Memory B cell (primary cell): Measurements from ENCODE around the gene PSMB11.
A peak's percentile ranks its signal among the peaks of the same experiment; 100 is the strongest.

Experiments used
- ATAC-seq: fragments of 150-1000 bp; cut with Tn5 transposase; 2 replicates; pipeline ENCODE4 v1.10.0; 2021; ENCODE audit warnings: low read depth, mild to moderate bottlenecking, moderate library complexity
- DNase-seq, 2 donors: peaks; one replicate each; pipeline ENCODE4 v3.0.0; 2022; ENCODE audit warnings: low spot score in 2 of 2
- H3K27ac Mint-ChIP-seq: one replicate; pipeline ENCODE4 v1.8.0; 2022; ENCODE audit warnings: mild to moderate bottlenecking, moderate library complexity, mixed read lengths
- H3K27me3 Mint-ChIP-seq: one replicate; pipeline ENCODE4 v1.8.0; 2022; ENCODE audit warnings: mixed read lengths
- H3K36me3 Mint-ChIP-seq: one replicate; pipeline ENCODE4 v1.8.0; 2022; ENCODE audit warnings: mild to moderate bottlenecking, mixed read lengths
- H3K4me1 Mint-ChIP-seq: one replicate; pipeline ENCODE4 v1.8.0; 2022; ENCODE audit warnings: mixed read lengths
- H3K4me3 Mint-ChIP-seq: one replicate; pipeline ENCODE4 v1.8.0; 2022; ENCODE audit warnings: mild to moderate bottlenecking, moderate library complexity, mixed read lengths
- H3K9me3 Mint-ChIP-seq: one replicate; pipeline ENCODE4 v1.8.0; 2022; ENCODE audit warnings: mixed read lengths

The PSMB11 gene

GRCh38 chr14:23023022-23023794, 18.8 kb upstream of the PSMB11 start:
- peaks cover 19% of the 10 kb centered on the region for H3K36me3 Mint-ChIP-seq
- H3K27me3 Mint-ChIP-seq, result no peaks in the 10 kb centered on the region
- H3K27ac Mint-ChIP-seq, result peak overlapping the region; percentile 20
- H3K9me3 Mint-ChIP-seq, result no peaks in the 10 kb centered on the region
- no peak for DNase-seq
- ATAC-seq, result no peak
- no peak overlapping the region for H3K4me3 Mint-ChIP-seq
- H3K4me1 Mint-ChIP-seq, result peaks cover 10% of the 10 kb centered on the region

GRCh38 chr14:23023795-23024152, 18.2 kb upstream of the PSMB11 start:
- peaks cover 21% of the 10 kb centered on the region for H3K36me3 Mint-ChIP-seq
- no peak overlapping the region for H3K27ac Mint-ChIP-seq
- DNase-seq (no peak), ATAC-seq (no peak)
- H3K9me3 Mint-ChIP-seq, result no peaks in the 10 kb centered on the region
- peaks cover 11% of the 10 kb centered on the region for H3K4me1 Mint-ChIP-seq
- H3K27me3 Mint-ChIP-seq, result no peaks in the 10 kb centered on the region
- no peak overlapping the region for H3K4me3 Mint-ChIP-seq

DNA sequence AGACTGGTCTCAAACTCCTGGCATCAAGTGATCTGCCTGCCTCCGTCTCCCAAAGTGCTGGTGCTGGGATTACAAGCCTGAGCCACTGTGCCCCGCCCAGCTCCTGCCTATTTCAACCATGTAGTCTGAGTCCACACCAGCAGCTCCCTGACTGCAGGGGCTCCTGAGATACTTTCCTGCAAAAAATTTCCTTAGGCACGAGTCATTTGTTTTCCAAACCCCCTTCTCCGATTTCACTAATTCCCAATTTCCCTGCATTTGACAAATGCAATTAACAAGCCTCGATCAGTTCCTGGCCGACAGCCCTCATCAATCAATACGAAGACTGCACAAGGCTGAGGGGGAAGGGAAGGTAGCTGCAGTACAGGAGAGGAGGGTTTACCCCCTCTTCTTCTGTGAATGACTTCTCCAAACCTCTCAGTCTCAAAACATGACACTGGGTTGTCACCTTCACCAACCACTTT, 17.4 kb upstream of the PSMB11 start:
- H3K4me1 Mint-ChIP-seq, result peaks cover 17% of the 10 kb centered on the region
- H3K36me3 Mint-ChIP-seq, result peaks cover 26% of the 10 kb centered on the region

DNA sequence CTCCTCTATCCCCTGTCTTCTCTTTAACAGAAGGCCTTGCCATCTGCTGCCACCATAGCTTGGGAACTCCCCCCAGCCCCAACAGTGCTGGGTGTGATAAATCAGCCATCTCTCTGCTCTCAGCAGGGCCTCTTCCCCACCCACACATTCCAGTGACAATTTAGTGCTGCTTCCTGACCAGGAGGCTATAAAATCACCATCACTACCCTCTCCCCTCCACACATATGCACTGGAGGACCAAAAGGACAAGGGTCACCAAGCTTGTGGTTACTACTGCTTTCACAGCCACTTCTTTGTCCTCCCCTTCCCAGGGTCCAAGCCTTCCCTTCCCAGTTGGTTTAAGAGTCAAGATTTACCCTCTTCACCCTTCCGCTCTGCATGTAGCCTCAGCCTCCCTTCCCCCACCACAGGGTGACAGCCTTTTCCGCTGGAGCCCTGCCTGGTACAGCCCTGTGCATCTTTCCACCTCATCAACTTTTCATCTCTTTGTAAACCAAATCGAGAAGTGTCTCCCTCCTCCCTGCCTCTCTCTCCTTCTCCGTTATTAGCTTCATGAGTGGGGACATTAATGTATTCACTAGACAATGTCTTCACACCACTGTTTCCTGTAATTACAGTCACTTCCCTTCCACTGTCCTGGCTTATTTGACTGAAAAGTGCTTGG, 16.7 kb upstream of the PSMB11 start:
- peaks cover 17% of the 10 kb centered on the region for H3K4me1 Mint-ChIP-seq
- ATAC-seq, result no peak

More for the DNA sequence above, 17.4 kb upstream of the PSMB11 start:
- ATAC-seq (no peak), DNase-seq (no peak)
- Mint-ChIP-seq H3K9me3 (no peaks in the 10 kb centered on the region), H3K4me3 (no peak overlapping the region), H3K27ac (no peak overlapping the region), H3K27me3 (no peaks in the 10 kb centered on the region)

GRCh38 chr14:23028799-23029198, 13.2 kb upstream of the PSMB11 start:
- ATAC-seq (no peak), DNase-seq (no peak)
- Mint-ChIP-seq H3K27me3 (no peaks in the 10 kb centered on the region), H3K9me3 (no peaks in the 10 kb centered on the region), H3K36me3 (peaks cover 34% of the 10 kb centered on the region), H3K27ac (no peak overlapping the region), H3K4me1 (peaks cover 25% of the 10 kb centered on the region), H3K4me3 (no peak overlapping the region)

More for the DNA sequence above, 16.7 kb upstream of the PSMB11 start:
- H3K4me3 Mint-ChIP-seq, result no peak overlapping the region
- H3K27ac Mint-ChIP-seq, result no peak overlapping the region
- DNase-seq, result no peak
- H3K36me3 Mint-ChIP-seq, result peaks cover 26% of the 10 kb centered on the region
- H3K27me3 Mint-ChIP-seq, result no peaks in the 10 kb centered on the region
- no peaks in the 10 kb centered on the region for H3K9me3 Mint-ChIP-seq

GRCh38 chr14:23030936-23031335, 11.1 kb upstream of the PSMB11 start:
- Mint-ChIP-seq H3K27me3 (no peaks in the 10 kb centered on the region), H3K9me3 (no peaks in the 10 kb centered on the region), H3K36me3 (peaks cover 22% of the 10 kb centered on the region), H3K4me3 (no peak overlapping the region), H3K27ac (no peak overlapping the region), H3K4me1 (peaks cover 21% of the 10 kb centered on the region)
- ATAC-seq (no peak), DNase-seq (no peak)

DNA sequence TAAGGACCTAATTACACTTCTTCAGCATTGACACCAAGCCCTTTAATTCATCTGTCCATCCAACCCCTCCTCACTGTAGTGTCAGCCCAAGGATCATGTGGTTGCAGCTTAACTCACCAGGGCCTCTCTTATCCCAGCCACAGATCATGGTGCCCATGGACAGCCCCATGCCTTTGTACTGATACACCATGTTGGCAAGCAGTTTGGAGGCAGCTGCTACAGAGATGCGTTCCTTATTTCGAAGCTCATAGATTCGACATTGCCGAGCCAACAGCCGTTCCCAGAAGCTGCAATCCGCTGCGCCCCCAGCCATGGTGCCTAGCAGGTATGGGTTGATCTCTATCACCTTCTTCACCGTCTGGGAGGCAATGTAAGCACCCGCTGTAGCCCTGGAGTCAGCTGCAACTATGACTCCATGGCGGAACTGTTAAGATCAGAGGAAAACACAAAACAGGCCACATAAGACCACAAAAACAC, 8.7 kb upstream of the PSMB11 start:
- ATAC-seq, result no peak
- peak overlapping the region; percentile 63 for H3K4me3 Mint-ChIP-seq
- H3K4me1 Mint-ChIP-seq, result peaks cover 19% of the 10 kb centered on the region
- no peaks in the 10 kb centered on the region for H3K9me3 Mint-ChIP-seq
- no peak overlapping the region for H3K27ac Mint-ChIP-seq
- no peaks in the 10 kb centered on the region for H3K27me3 Mint-ChIP-seq
- peaks cover 17% of the 10 kb centered on the region for H3K36me3 Mint-ChIP-seq
- DNase-seq, result no peak

DNA sequence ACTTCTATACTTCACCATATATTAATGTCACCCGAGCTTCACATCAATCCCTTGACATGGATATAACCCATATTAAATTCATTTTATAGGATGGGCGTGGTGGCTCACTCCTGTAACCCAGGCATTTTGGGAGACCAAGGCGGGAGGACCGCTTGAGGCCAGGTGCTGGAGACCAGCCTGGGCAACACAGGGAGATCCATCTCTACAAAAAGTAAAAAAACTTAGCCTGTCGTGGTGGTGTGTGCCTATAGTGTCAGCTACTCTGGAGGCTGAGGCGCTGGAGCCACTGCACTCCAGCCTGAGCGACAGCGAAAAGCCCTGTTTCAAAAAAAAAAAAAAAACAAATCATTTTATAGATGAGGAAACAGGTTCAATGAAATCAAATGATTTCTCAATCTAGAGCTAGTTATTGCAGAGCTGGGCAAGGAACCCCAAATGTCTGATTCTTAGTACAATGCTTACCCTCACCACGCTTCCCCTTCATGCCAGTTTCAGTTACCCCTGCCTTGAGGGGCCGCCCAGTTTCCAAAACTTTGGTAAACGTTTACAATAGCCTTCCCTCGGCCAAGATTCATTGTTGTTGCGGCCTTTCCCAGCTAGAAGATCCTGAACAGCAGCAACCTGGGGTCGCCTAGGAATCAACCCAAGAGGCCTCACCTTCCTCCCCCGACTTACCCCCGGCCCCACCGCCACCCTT, 8.1 kb upstream of the PSMB11 start:
- DNase-seq (no peak), ATAC-seq (no peak)
- Mint-ChIP-seq H3K27ac (peak overlapping the region; percentile 97), H3K9me3 (no peaks in the 10 kb centered on the region), H3K27me3 (no peaks in the 10 kb centered on the region), H3K4me1 (peaks cover 16% of the 10 kb centered on the region), H3K4me3 (peak overlapping the region; percentile 97), H3K36me3 (peaks cover 14% of the 10 kb centered on the region)

DNA sequence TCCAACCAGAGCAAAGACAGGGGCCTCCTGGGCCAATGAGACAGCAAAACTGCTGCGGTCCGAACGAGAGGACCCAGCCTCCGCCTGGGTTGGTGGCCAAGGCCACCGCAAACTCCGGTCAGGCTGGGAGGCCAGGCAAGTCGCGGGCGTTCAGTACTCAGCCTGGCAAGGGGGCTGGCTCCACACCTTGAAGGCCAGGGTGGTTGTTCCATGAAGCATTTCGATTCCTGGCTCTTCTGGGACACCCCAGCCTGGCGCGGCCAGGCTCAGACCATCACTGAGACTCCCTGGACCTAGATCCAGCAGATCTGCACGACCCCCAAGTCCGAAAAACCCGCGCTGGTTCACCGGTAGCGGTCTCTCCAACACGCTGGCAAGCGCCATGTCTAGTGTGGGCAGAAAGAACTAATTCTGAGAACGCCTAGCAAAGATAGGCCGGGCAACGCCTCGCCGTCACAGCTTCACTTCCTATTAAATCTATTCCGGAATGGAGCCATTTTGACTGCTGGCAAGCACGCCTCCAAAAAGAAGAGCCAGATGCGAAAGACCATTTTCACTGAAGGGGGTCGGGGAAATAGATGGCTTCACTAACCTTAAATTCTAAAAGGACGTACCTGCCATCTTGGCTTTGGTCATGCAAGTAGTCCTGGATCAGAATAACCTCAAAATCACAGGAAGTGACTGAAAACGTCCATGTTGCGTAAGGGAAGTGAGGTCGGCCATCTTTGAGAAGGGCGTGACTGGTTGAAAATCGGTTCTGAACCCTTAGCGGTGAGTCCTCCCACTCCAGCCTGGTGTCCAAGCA, 7.3 kb upstream of the PSMB11 start, which contains the start of gene PSMB5:
PSMB5 (minus strand) TSS at position 403 of the 805 bp plus-strand sequence; CDS start at position 384, 19 bp downstream.
- peaks cover 12% of the 10 kb centered on the region for H3K4me1 Mint-ChIP-seq
- DNase-seq (peak; percentile 74 to 87), ATAC-seq (peak; percentile 92)
- no peaks in the 10 kb centered on the region for H3K9me3 Mint-ChIP-seq
- peaks cover 10% of the 10 kb centered on the region for H3K36me3 Mint-ChIP-seq
- H3K27ac Mint-ChIP-seq, result peak within 1 kb of the TSS; percentile 97
- peak within 1 kb of the TSS; percentile 97 for H3K4me3 Mint-ChIP-seq
- no peaks in the 10 kb centered on the region for H3K27me3 Mint-ChIP-seq

GRCh38 chr14:23035303-23036144, 6.5 kb upstream of the PSMB11 start:
- Mint-ChIP-seq H3K9me3 (no peaks in the 10 kb centered on the region), H3K4me1 (peaks cover 12% of the 10 kb centered on the region)

GRCh38 chr14:23040100-23040499, 1.9 kb upstream of the PSMB11 start:
- ATAC-seq (no peak), DNase-seq (no peak)
- Mint-ChIP-seq H3K9me3 (no peaks in the 10 kb centered on the region), H3K36me3 (no peaks in the 10 kb centered on the region), H3K27me3 (no peaks in the 10 kb centered on the region), H3K4me1 (no peaks in the 10 kb centered on the region), H3K4me3 (no peak overlapping the region), H3K27ac (no peak overlapping the region)

More at GRCh38 chr14:23035303-23036144, 6.5 kb upstream of the PSMB11 start:
- Mint-ChIP-seq H3K27ac (peak overlapping the region; percentile 97), H3K4me3 (peak overlapping the region; percentile 97), H3K27me3 (no peaks in the 10 kb centered on the region), H3K36me3 (peaks cover 10% of the 10 kb centered on the region)
- DNase-seq (no peak), ATAC-seq (no peak)

DNA sequence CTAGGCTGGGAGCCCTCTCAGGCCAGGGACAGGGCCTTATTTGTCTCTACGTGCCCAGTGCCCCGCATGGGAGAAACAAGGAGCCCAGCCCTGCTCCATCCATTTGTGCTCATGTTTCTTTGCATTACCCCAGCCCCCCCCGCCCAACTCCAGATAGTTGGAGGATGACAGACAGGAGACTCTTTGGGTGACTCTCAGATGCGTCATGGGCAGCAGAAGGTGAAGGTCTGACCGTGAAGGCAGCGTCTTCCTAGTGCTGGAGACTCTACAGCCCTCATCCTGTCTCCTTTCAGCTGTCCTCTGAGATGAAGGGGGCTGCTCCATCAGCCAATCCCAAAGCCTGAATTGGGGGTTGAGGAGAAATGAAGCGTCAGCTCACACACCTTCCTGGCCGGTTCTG, 283 bp upstream of the PSMB11 start:
- Mint-ChIP-seq H3K4me3 (no peak overlapping the region), H3K27ac (no peak overlapping the region), H3K4me1 (peaks cover 2% of the 10 kb centered on the region), H3K36me3 (no peaks in the 10 kb centered on the region), H3K27me3 (peaks cover 2% of the 10 kb centered on the region), H3K9me3 (no peaks in the 10 kb centered on the region)
- DNase-seq (no peak), ATAC-seq (no peak)

DNA sequence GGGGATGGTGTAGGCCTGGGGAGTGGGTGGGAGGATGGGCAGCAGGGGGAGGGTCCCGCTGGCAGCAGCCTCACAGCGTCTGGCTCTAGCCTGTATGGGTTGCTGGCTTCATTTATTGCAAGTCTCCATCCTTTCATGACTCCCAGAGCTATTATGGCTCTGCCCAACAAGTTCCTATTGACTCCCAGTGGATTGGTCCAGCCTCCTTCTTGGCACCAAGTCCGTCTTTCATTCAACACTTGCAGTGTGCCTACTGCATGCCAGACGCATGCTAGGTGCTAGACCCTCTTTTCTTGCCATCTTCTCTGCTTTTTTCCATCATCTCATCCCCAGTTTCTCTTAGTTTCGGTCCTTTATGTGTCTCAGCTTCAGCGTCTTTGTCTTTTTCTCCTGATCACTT, 1.1 kb downstream of the PSMB11 start:
- H3K4me1 Mint-ChIP-seq, result peaks cover 2% of the 10 kb centered on the region
- ATAC-seq, result no peak
- H3K27me3 Mint-ChIP-seq, result peaks cover 8% of the 10 kb centered on the region
- no peaks in the 10 kb centered on the region for H3K36me3 Mint-ChIP-seq
- no peak overlapping the region for H3K4me3 Mint-ChIP-seq
- no peak overlapping the region for H3K27ac Mint-ChIP-seq
- no peaks in the 10 kb centered on the region for H3K9me3 Mint-ChIP-seq
- no peak for DNase-seq
